CD4-positive, alpha-beta T cell treated with Interleukin-15 for 1 hour (primary cell): ENCODE results near the gene CCDC32.
"Not testable (repeated sequence)": the region's sequence is repeated elsewhere in the genome, so short reads cannot be mapped to it uniquely, and the experiment has no call there.

Source experiments
- DNase-seq: peaks from one replicate; pipeline ENCODE4 v3.0.0-alpha.2; 2020

Gene CCDC32, protein sequence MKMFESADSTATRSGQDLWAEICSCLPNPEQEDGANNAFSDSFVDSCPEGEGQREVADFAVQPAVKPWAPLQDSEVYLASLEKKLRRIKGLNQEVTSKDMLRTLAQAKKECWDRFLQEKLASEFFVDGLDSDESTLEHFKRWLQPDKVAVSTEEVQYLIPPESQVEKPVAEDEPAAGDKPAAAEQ

DNA sequence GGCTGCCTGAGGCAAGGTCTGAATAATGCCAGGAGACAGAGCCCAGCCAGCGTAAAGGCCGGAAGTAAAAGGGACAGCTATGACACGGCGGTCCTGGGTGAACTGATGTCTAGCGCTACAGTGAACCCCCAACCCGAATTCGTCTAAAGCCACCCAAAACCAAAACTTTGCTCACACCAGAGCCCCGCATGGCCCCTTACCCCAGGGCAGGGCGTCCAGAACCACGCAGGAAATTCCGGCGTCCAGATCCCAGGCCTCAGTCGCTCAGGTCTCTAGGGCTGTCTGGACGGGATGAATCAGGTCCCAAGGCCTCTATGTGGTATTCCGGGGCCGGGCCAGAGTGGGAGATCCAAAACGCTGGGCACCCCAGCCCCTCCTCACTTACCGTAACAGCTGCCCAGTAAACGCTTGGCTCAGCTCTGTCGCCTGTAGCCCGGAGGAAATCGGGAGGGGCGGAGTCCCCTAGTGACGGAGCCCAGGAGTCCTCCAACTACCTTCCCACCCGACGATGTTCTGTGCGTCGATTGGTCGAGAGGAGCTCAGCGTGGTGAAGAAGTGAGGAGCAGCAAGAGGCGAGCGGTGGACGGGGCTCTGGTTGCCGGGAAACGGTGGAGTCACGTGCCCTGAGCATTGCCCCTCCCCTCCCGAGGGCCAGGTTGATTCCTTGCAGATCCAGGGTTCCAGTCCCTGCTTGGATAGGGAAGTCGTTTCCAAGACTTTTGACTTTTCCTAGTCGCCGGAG is at the start of gene CCDC32:
TSS of gene CCDC32 (minus strand) at position 452 of the 742 bp plus-strand sequence. CDS start 2,027 bp downstream, outside the sequence.
- DNase-seq, result peak; percentile 95

DNA sequence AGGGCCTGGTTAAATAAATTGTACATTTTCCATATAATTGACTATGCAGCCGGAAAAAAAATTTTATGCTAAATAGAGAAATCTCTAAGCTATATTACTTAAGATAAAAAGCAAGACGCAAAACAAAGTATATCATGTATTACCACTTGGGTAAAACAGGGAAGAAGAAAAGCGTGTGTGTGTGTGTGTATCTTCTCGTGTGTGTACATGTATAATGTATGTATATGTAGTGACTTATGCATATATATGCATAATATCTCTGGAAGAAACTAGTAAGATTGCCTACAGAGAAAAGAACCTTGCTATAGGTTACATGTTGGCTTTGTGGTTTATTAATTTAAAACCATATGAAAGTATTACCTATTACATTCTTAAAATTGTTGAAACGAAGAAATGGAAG is 48.2 kb upstream of the CCDC32 start:
- no peak for DNase-seq

DNA sequence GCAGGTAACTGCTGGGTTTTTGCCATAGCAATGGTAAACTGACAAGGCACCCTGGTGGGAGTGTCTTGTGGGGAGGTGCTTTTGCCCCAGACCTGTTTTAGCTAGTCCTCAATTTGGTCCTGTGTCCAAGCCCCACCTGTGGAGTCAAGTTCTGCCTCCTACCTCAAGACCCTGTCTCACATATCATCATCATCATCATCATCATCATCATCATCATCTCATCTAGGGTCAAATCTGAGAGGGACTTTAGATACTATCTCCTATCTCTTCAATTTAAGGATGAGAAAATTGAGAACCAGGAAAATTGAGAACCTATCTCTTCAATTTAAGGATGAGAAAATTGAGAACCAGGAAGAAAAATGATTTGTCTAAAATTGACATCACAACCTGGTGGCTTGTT is 39.1 kb upstream of the CCDC32 start:
- DNase-seq, result no peak

DNA sequence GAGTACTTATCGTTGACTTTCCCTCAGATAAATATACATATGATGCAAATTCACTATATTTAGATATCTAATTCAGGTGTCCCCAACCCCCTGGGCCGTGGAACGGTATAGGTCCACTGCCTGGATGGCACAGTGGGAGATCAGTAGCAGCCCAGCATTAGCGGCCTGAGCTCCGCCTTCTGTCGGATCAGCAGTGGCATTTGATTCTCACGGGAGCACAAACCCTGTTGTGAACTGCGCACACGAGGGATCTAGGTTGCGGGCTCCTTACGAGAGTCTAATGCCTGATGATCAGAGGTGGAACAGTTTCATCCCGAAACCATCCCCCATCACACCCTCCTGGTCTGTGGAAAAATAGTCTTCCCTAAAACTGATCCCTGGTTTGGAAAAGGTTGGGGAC is 36.1 kb upstream of the CCDC32 start:
- DNase-seq, result no peak

DNA sequence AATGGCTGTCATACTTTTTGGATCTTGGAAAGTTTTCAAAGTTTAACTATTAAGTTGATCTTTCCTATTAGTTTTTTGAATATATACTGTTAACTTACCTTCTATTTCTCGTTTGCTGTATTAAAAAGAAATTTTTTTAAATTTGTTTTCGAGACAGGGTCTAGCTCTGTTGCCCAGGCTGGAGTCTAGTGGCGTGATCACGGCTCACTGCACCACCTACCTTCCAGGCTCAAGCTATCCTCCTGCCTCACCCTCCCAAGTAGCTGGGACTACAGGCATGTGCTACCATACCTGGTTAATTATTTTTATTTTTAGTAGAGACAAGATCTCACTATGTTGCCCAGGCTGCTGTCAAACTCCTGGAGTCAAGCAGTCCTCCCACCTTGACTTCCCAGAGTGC is 33.8 kb upstream of the CCDC32 start:
- no peak for DNase-seq

DNA sequence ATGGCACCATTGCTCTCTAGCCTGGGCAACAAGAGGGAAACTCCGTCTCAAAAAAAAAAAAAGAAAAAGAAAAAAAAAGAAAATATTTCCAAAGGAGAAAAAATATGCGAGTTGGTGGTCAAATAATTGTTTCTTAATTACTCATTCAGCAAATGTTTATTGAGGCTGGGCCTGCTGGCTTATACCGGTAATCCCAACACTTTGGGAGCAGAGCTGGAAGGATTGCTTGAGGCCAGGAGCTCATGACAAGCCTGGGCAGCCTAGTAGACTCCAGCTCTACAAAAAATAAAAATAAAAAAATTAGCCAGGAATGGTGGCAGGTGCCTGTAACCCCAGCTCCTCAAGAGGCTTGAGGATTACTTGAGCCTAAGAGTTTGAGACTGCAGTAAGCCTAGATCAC is 33.3 kb upstream of the CCDC32 start:
- DNase-seq, result no peak

DNA sequence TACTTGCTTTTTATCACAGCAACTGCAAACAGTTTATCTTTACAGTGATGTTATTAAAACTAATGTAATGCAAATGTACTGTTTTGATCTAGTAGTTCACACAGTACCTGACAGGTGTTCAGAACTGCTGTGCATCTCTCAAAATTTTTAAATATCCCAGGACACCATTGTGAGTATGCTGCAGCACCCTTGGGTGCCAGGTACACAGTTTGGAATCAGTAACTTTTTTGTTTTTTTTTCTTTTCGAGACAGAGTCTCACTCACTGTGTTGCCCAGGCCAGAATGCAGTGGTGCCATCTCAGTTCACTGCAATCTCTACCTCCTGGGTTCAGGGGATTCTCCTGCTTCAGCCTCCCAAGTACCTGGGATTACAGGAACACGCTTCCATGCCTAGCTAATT is 32.2 kb upstream of the CCDC32 start:
- DNase-seq, result no peak

DNA sequence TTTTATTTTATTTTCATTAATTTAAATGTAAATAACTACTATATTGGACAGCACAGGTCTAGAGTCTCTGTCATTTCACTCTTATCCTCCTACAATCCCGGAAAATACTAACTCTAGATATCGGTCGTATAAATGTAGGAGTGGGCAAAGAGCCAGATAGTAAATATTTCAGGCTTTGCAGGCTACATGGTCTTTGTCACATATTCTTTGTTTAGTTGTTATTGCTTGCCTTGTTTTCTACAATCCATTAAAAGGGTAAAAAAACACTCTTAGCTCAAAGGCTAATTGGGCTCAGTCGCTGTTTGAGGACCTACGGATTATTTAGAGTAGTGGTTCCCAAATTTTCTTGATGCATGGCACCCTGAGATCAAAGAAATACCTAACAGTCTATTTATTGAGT is 30.9 kb upstream of the CCDC32 start:
- DNase-seq, result no peak

DNA sequence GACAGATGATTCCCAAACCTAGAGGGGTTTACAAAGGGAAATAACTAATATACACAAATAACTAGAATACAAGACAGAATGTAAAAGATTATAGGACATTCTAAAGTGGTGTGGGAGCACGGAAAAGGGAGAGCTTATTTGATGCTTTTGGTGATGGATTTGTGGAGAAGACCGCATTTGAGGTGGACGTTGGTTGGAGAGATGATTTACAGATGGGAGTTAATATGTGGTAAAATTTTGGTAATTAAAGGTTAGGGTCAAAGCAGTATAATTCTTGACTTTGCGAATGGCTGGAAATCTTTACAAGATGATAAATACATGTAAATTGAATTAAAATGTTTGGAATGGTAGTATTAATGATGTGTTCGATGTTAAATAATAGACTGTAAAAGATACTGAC is 30.4 kb upstream of the CCDC32 start:
- DNase-seq, result no peak

DNA sequence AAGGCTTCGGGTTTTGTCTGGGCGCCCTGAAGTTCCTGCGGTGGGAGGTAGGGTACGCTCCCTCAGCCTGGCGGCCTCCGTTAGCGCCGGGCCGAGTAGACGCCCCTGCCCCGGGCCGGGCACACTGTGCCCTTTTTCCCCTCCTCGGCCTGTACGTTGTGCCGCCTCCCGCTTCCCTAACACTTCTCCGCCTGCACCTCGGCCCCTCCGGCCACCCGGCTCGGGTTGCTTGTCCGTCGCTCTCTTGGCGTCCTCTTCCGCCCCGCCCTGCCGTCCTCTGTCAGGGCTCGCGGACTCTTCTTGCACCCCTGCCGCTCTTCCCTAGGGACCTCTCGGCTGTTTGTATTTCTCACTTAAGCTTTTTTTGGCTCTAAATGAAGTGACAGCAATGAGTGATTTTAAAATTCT is 29.6 kb upstream of the CCDC32 start:
- DNase-seq, result no peak

DNA sequence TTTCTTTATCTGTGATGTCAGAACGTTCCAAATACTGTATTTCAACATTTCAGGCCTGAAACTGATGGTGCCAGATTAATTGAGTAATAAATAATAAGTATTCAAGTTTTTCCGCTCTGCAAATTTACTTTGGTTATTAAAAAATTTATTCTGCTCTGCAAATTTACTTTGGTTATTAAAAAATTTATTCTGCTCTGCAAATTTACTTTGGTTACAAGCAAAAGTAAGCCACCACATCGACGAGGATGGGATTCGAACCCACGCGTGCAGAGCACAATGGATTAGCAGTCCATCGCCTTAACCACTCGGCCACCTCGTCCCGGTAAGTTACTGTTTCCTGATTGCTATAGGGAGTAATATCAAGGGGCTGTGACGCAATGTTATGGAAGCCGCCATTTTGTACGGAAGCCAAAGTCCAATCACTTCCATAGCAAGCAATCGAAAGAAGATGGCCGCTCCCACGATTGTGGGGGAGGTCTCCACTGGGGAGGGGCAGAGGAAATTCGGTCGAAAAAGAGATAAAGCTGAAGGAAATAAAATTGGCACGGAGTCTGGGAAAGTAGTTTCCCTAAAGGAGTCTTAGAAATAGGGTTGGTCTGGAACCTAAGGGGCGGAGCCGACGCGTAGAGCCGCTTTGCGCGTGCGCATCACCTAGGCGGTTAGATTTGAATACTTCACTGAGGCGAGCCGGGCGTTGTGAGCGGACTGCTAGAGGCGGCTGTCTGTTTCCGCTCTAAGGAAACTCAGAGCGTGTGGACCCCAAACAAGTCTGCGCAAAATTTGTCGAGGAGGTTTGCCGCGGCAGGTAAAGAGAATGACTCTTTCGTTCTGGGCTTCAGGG is 29.0 kb upstream of the CCDC32 start, which contains the start of gene KNL1:
TSS of gene KNL1 (plus strand) at position 662 of the 841 bp plus-strand sequence. CDS start 8,683 bp downstream, outside the sequence.
- DNase-seq, result peak; percentile 93

DNA sequence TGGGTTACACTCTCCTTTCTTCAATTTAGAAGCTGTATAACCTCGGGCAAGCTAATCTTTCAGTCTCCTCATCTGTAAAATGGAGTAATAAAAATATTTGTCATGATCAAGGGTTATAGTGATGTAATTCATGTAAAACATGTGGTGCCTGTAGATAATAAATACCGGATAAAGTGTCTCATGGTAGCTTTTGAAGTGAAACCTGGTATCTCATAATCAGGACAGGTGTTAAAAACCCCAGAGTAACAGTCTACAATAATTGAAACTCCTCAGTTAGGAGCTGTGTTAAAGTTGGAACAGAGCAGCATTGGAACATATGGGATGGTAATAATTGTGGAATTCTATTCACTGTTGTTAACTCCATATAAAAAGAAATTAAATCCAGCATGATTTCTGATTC is 28.3 kb upstream of the CCDC32 start:
- DNase-seq, result no peak

DNA sequence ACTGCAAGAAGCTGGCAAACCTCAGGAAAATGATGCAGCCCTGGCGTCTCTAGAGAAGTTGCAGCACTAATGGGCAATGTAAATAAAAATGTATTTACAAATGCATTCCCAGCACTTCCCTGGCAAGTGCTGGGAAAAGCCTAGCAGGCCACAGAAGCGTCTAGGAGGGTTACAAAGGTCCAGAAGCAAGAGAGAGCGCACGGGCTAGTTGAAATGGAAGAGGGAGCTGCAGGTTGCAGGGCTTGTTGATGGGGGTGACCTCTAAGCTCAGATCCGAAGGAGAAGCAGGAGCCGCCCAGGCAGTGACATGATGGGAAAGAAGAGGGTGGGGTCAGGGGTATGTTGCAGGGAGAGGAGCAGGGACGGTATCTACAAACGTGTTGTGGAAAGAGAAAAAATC is 26.5 kb upstream of the CCDC32 start:
- DNase-seq, result no peak

DNA sequence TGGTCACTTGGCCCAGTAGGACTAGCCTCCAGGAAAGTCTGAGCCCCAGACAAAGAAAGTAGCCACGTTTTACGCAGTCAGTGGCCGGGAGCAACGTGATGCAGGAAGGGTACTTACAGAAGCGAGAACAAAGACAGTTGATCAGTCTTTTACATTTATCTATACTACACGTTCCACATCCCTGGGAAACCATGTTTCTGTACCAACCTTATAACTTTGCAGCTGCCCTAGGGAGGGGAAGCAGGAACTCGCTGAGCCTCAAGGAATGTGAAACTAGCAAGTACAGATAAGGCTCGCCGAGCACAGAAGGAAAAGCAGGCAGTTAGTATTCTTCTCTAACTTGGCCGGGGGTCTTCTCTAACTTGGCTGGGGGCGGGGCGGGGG is 25.8 kb upstream of the CCDC32 start:
- no peak for DNase-seq

DNA sequence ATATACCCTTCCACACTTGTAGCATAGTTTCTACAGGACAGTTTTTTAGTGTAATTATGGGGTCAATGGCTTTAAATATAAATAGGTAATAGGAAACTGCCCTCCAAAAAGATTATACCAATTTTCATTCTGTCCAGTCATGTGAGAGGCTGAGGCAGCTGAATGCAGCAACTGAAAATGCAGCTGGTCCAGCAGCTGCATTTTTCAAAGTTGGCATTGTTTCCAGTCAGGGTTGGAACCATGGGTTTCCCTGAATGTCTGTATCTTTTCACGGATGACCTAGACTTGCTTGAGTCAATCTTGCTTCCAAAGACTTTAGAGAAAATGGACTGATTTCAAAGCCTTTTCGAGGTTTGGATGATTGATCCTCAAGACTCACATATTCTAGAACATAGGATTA is 19.3 kb upstream of the CCDC32 start:
- DNase-seq, result no peak

DNA sequence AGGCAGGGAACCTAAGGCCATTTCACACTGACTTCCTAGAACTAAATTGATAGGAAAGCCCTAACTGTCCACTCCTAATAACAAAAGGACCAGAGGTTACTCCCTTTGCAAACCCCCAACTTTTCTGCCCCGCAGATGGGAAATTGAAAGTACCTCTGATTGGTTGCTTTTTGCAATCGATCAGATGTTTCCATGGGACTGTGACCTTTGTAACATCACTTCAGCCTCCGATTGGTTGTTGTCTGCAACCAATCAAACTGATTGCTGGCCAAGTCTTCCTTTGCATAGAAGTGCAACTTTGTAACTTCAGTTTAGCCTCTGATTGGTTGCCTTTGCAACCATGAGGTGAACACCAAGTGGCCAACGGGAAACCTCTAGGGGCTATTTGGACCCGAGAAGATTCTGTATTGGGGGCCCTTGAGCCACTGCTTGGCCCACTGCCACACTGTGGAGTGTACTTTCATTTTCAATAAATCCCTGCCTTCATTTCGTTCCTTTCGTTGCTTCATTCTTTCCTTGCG is 17.9 kb upstream of the CCDC32 start:
- peak; percentile 49 for DNase-seq

DNA sequence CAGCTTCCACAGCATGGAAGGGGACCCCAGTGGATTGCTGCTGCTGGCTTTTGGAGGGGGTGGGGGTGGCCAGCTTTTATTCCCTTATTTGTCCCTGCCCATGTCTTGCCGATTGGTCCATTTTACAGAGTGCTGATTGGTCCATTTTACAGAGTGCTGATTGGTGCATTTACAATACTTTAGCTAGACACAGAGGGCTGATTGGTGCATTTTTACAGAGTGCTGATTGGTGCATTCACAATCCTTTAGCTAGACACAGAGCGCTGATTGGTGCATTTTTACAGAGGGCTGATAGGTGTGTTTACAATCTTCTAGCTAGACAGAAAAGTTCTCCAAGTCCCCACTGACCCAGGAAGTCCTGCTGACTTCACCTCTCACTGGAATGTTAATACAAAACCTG is 17.0 kb upstream of the CCDC32 start:
- not testable (repeated sequence) for DNase-seq

DNA sequence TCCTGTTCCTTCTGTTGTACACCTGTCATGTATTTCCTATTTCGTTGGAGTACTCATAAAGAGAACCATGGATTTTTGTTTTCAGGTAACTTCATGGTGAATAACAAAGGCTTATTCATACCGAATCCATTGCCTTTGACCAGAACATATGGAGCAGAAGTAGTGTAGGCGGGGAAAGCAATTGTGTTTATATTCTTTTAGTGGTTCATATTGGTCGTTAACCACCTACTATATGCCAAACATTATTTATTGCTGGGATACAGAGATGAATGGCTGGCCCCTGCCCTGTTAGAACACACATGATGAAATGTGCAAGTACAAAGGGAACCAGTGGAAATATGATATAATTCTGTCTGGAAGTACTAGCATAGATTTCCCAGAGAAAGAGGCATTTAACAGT is 14.1 kb upstream of the CCDC32 start:
- no peak for DNase-seq

DNA sequence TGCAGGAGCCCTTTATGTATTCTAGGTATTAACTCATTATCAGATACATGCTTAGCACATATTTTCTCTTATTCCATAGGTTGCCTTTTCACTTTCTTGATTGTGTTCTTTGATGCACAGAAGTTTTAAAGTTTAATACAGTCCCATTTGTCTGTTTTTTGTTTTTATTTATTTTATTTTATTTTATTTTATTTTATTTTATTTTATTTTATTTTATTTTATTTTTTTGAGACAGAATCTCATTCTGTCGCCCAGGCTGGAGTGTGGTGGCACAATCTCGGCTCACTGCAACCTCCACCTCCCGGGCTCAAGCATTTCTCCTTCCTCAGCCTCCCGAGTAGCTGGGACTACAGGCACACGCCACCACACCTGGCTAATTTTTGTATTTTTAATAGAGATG is 12.1 kb upstream of the CCDC32 start:
- not testable (repeated sequence) for DNase-seq

DNA sequence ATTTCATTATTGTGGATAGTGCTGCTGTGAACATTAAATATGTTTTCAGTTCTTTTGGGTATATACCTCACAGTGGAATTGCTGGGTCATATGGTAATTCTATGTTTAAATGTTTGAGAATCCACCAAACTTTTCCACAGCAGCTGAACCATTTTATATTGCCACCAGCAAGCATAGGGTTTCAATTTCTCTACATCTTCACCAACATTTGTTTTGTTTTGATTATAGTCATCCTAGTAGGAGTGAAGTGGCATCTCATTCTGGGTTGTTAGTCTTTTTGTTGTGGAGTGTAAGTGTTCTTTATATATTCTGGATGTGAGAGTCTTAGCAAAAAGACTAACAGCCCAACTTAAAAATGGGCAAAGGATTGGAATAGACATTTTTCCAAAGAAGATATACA is 10.3 kb upstream of the CCDC32 start:
- no peak for DNase-seq

DNA sequence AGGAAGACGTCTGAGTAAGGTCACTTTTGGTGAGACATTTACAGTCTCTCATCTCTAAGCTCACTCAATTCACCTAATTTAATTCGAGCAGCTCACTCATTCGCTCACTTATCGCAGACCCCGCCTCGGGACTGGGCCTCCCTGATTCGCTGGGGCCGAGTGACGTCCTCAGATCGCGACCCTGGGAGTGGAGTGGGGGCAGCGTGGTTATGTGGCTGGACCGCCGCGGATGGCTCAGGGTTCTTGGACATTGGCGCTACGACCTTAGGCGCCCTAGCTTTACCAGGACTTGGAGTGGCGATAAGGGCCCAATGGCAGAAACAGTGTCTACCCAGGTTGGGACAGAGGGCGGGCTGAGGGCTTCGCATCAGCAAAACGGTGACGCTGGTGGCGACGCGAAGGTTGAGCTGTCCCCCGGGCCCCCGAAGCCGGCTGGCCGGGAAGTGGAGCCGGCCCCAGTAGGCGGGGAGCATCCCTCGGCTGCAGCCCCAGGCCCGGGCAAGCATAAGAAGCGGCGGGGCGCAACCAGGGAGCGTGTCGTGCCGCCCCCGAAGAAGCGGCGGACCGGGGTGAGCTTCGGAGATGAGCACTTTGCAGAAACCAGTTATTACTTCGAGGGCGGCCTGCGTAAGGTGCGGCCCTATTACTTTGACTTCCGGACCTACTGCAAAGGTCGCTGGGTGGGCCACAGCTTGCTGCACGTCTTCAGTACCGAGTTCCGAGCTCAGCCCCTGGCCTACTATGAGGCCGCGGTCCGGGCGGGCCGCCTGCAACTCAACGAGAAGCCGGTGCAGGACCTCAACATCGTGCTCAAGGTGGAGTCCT is 4.5 kb upstream of the CCDC32 start, which contains the start of gene RPUSD2:
TSS of gene RPUSD2 (plus strand) at position 171 of the 825 bp plus-strand sequence. CDS start at position 210, 39 bp downstream.
- peak; percentile 87 for DNase-seq

DNA sequence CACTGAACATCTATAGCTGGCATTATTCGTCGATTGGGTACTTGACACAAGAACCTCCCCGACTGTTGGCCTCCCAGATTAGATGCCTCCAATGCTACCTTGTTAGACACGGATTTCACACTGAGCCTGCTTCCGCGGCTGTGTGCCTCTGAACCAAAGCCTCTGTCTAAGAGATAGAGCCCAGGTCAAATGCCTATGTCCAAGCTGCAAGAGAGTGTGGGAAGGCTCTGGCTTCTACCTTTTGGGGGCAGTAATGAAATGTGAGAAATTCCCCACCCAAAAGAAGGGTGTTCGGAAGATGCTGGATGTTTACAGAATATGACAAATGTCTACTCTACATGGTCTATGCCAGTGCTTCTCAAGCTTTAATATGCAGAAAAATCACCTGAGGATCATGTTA is 2.3 kb upstream of the CCDC32 start:
- DNase-seq, result no peak
